Activated CD4-positive, alpha-beta T cell treated with anti-CD3 and anti-CD28 coated beads for 36 hours (primary cell): ENCODE data around the gene C1QTNF12. TPM values are rescaled to one million over a fixed set of nuclear protein-coding genes. Genes with fewer than 3 reads are reported as not detected.

ENCODE experiments used
- ATAC-seq: fragments of 200-7000 bp; cut with Tn5 transposase; one replicate; pipeline ENCODE4 v1.10.0; 2021; ENCODE audit warnings: mild to moderate bottlenecking, moderate library complexity
- CTCF ChIA-PET: fragments of 350-600 bp; sonication (Branson Sonifier 250); formaldehyde crosslinking; loops from one replicate; lab custom pipeline; 2021; ENCODE audit warnings: antibody characterized with exemption; lab: Charles Lee
- POLR2A ChIA-PET: fragments of 350-600 bp; sonication (Branson Sonifier 250); formaldehyde crosslinking; loops from one replicate; lab custom pipeline; 2021; ENCODE audit warnings: antibody characterized with exemption, inconsistent platforms; lab: Charles Lee
- DNase-seq: peaks from one replicate; pipeline ENCODE4 v3.0.0-alpha.2; 2020
- H3K27ac Mint-ChIP-seq: one replicate; pipeline ENCODE4 v1.8.0; 2021; ENCODE audit warnings: mixed read lengths
- H3K27me3 Mint-ChIP-seq: one replicate; pipeline ENCODE4 v1.8.0; 2021; ENCODE audit warnings: mixed read lengths
- H3K36me3 Mint-ChIP-seq: one replicate; pipeline ENCODE4 v1.8.0; 2021; ENCODE audit warnings: low read depth, mixed read lengths
- H3K4me1 Mint-ChIP-seq: one replicate; pipeline ENCODE4 v1.8.0; 2021; ENCODE audit warnings: mixed read lengths
- H3K4me3 Mint-ChIP-seq: one replicate; pipeline ENCODE4 v1.8.0; 2021; ENCODE audit warnings: mild to moderate bottlenecking, moderate library complexity, mixed read lengths
- H3K9me3 Mint-ChIP-seq: one replicate; pipeline ENCODE4 v1.8.0; 2021; ENCODE audit warnings: low read depth, mixed read lengths
- intact Hi-C, 2 experiments: fragments of 100-400 bp; cut with DNase I in 1 of 2; cut with micrococcal nuclease in 1 of 2; formaldehyde crosslinking; loops; one replicate each; pipeline versions ENCODE4 v1.14.2 to v1.15.1; 2022 to 2024; cut with DNase I, micrococcal nuclease
- total RNA-seq, 2 experiments: library from RNA; stranded (reverse); gene quantifications; one replicate each; pipeline ENCODE4 v1.2.3, GENCODE V29; 2021

Gene C1QTNF12
- total RNA-seq, 2 experiments from 2014 or later, result 1.1 to 1.6 TPM

GRCh38 chr1:1279028-1279427, 32.5 kb upstream of the C1QTNF12 start:
- Mint-ChIP-seq H3K36me3 (no peaks in the 10 kb centered on the region), H3K27me3 (no peaks in the 10 kb centered on the region), H3K4me3 (no peak overlapping the region), H3K27ac (no peak overlapping the region), H3K4me1 (peaks cover 4% of the 10 kb centered on the region), H3K9me3 (no peaks in the 10 kb centered on the region)
- CTCF ChIA-PET, result no interaction called here
- POLR2A ChIA-PET, result no interaction called here
- no peak for DNase-seq
- intact Hi-C loops, result loop anchor here in 1 of 2 experiments (10.0 kb wide), 2 partner anchors 236 to 336 kb away; partner anchors contain the start of genes ATAD3A and MIB2
- no peak for ATAC-seq

- intact Hi-C loops, result loop anchor here in 1 of 2 experiments (10.0 kb wide), 2 partner anchors 236 to 336 kb away; partner anchors contain the start of genes ATAD3A and MIB2
- POLR2A ChIA-PET, result no interaction called here
- no peaks in the 10 kb centered on the region for H3K9me3 Mint-ChIP-seq
- CTCF ChIA-PET, result no interaction called here
- ATAC-seq (no peak), DNase-seq (no peak)
- H3K27ac Mint-ChIP-seq, result no peak overlapping the region
- H3K4me3 Mint-ChIP-seq, result no peak overlapping the region
- no peaks in the 10 kb centered on the region for H3K27me3 Mint-ChIP-seq
- H3K36me3 Mint-ChIP-seq, result no peaks in the 10 kb centered on the region
- peaks cover 4% of the 10 kb centered on the region for H3K4me1 Mint-ChIP-seq
Observed at GRCh38 chr1:1278620-1279019, 32.1 kb upstream of the C1QTNF12 start.

- Mint-ChIP-seq H3K36me3 (peaks cover 18% of the 10 kb centered on the region), H3K4me1 (peaks cover 24% of the 10 kb centered on the region), H3K27me3 (no peaks in the 10 kb centered on the region), H3K27ac (no peak overlapping the region), H3K9me3 (no peaks in the 10 kb centered on the region), H3K4me3 (no peak overlapping the region)
- DNase-seq, result no peak
- no peak for ATAC-seq
- ChIA-PET POLR2A (no interaction called here), CTCF (interaction anchor here (0.6 kb wide), 1 partner anchor 30 kb away, joined by 4 read pairs; no protein-coding TSS in a partner anchor)
- intact Hi-C loops, result loop anchor here in 1 of 2 experiments (10.0 kb wide), 2 partner anchors 239 to 339 kb away; partner anchors contain the start of genes ATAD3A and MIB2
Observed at GRCh38 chr1:1275836-1276235, 29.3 kb upstream of the C1QTNF12 start.

DNA sequence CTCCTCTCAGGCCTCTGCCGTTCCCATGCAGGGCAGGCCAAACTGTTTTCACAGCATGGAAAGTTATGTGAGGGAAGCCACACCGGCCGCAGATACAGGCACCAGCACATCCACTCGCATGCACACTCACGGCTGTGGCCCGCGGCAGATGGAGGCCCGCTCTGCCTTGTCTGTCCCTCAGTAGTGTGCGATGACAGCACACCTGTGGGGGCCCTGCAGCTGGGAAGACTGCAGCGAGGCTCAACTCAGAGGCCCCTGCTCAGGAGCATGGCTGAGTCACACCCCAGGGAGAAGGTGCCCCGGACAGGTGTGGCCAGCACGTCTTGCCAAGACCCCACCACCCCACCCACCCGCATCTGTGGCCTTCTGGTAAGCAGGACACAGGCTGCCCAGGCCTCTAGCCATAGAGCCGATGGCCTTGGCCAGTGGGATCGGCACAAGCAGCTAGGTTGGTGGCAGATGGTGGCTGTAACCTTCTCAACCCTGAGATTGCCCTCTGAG, 28.5 kb upstream of the C1QTNF12 start:
- H3K36me3 Mint-ChIP-seq, result peaks cover 26% of the 10 kb centered on the region
- H3K4me3 Mint-ChIP-seq, result peak overlapping the region; percentile 69
- DNase-seq (no peak), ATAC-seq (no peak)
- intact Hi-C loops, result loop anchor here (5.0 to 10.0 kb wide), 4 partner anchors 32 to 340 kb away; partner anchors contain the start of genes ACAP3 (in 1 of the 2), ATAD3A (in 1 of the 2), MIB2 (in 1 of the 2) and PUSL1 (in 1 of the 2)
- CTCF ChIA-PET, result no interaction called here
- no peaks in the 10 kb centered on the region for H3K27me3 Mint-ChIP-seq
- H3K9me3 Mint-ChIP-seq, result no peaks in the 10 kb centered on the region
- H3K4me1 Mint-ChIP-seq, result peaks cover 32% of the 10 kb centered on the region
- no peak overlapping the region for H3K27ac Mint-ChIP-seq
- POLR2A ChIA-PET, result no interaction called here

DNA sequence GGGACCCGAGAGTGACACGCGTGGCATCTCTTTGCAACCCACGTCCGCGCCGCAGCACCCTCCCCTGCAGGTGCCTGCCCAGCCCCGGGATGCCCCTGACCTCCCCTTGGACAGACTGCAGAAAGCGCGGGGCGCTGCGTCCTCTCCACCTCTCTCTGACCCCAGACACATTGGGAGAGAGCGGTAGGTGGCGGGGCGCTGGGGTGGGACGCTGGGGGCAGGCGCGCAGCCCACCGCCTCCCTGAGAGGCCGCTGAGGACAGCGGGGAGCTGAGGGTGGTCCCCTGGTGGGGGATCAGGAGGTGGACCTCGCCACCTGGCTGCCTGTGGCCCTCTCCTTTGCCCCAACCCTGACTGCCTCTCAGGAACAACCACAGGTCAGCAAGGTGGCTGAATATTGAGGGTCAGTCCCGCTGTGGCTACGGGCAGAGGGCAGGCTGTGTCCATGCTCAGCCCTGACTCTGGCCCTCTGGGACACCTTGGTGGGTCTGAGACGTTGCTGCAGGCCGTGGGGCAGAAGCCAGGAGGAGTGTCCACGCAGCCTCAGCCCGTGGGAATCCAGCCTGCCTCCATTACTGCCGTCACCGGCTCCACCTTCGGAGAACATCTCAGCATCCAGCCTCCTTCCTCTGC, 27.9 kb upstream of the C1QTNF12 start:
- H3K9me3 Mint-ChIP-seq, result no peaks in the 10 kb centered on the region
- H3K27ac Mint-ChIP-seq, result no peak overlapping the region
- intact Hi-C loops, result loop anchor here (5.0 to 10.0 kb wide), 4 partner anchors 33 to 340 kb away; partner anchors contain the start of genes ACAP3 (in 1 of the 2), ATAD3A (in 1 of the 2), MIB2 (in 1 of the 2) and PUSL1 (in 1 of the 2)
- POLR2A ChIA-PET, result no interaction called here
- H3K27me3 Mint-ChIP-seq, result no peaks in the 10 kb centered on the region
- peaks cover 36% of the 10 kb centered on the region for H3K4me1 Mint-ChIP-seq
- H3K36me3 Mint-ChIP-seq, result peaks cover 30% of the 10 kb centered on the region
- CTCF ChIA-PET, result interaction anchor here (1.0 to 1.4 kb wide), 2 partner anchors 9 to 25 kb away, joined by 3 read pairs; no protein-coding TSS in a partner anchor
- ATAC-seq, result no peak
- DNase-seq, result no peak
- peak overlapping the region; percentile 69 for H3K4me3 Mint-ChIP-seq

DNA sequence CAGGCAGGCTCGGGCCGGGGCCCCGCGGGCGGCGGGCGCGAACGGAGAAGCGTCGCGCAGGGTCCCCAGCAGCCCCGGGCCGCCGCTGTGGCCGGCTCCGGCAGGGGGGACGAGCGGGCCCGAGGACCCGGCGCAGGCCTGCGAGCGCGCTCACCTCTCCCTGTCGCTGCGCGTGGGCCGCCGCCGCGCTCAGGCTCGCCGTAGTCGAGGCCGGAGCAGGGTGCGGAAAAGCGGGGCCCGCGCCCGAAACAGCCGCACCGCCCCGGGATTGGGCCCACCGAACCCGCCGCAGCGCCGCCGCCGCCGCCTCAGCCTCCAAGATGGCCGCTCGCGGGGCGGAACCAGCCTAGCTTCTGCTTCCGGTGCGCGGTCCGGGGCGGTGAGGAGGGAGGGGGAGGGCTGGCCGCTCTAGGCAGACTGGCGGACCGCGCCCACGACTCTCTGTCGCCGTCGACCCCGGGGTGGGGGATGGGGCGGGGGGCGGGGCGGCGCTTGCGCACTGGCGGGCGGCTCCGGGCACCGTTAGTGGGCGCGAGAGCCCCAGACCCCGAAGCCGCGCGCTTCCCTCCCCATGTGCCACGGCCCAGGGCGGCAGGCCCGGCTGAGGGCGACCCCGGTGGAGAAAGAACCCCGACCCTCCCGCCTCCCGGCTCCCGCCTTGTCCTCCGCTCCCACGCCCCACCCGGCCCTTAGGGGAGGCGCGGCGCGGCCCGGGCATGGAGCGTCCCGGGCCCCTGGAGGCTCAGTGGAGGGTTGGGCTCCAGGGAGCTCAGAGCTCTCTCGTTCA, 27.2 kb upstream of the C1QTNF12 start, which contains the start of gene UBE2J2:
Gene UBE2J2, minus strand, starts transcription at position 343 of the 787 bp plus-strand sequence. CDS start 5,862 bp downstream, outside the sequence.
- Mint-ChIP-seq H3K27ac (peak within 1 kb of the TSS; percentile 83), H3K27me3 (no peaks in the 10 kb centered on the region), H3K9me3 (no peaks in the 10 kb centered on the region), H3K4me3 (peak within 1 kb of the TSS; percentile 85), H3K4me1 (peaks cover 36% of the 10 kb centered on the region), H3K36me3 (peaks cover 30% of the 10 kb centered on the region)
- ATAC-seq (peak; percentile 94), DNase-seq (peak; percentile 97)
- ChIA-PET POLR2A (interaction anchor here (1.0 kb wide), 1 partner anchor 159 kb away, joined by 3 read pairs; no protein-coding TSS in a partner anchor), CTCF (interaction anchor here (1.0 to 1.4 kb wide), 2 partner anchors 9 to 26 kb away, joined by 3 read pairs; no protein-coding TSS in a partner anchor)
- intact Hi-C loops, result loop anchor here (1.0 to 10.0 kb wide), 15 partner anchors 34 to 341 kb away; partner anchors contain the start of genes PUSL1 (in 2 of the 2), ACAP3 (in 1 of the 2), ATAD3A (in 1 of the 2) and ATAD3B (in 1 of the 2)

GRCh38 chr1:1273209-1273511, 26.6 kb upstream of the C1QTNF12 start:
- CTCF ChIA-PET, result interaction anchor here (1.0 to 1.4 kb wide), 2 partner anchors 10 to 27 kb away, joined by 3 read pairs; no protein-coding TSS in a partner anchor
- H3K4me1 Mint-ChIP-seq, result peaks cover 36% of the 10 kb centered on the region
- peaks cover 33% of the 10 kb centered on the region for H3K36me3 Mint-ChIP-seq
- peak overlapping the region; percentile 85 for H3K4me3 Mint-ChIP-seq
- ATAC-seq (no peak), DNase-seq (no peak)
- H3K27me3 Mint-ChIP-seq, result no peaks in the 10 kb centered on the region
- intact Hi-C loops, result loop anchor here (1.0 to 10.0 kb wide), 15 partner anchors 34 to 342 kb away; partner anchors contain the start of genes PUSL1 (in 2 of the 2), ACAP3 (in 1 of the 2), ATAD3A (in 1 of the 2) and ATAD3B (in 1 of the 2)
- H3K27ac Mint-ChIP-seq, result peak overlapping the region; percentile 83
- H3K9me3 Mint-ChIP-seq, result no peaks in the 10 kb centered on the region
- POLR2A ChIA-PET, result interaction anchor here (1.0 kb wide), 1 partner anchor 159 kb away, joined by 3 read pairs; no protein-coding TSS in a partner anchor

GRCh38 chr1:1272341-1273208, 26.1 kb upstream of the C1QTNF12 start:
- ATAC-seq (no peak), DNase-seq (peak; percentile 36)

DNA sequence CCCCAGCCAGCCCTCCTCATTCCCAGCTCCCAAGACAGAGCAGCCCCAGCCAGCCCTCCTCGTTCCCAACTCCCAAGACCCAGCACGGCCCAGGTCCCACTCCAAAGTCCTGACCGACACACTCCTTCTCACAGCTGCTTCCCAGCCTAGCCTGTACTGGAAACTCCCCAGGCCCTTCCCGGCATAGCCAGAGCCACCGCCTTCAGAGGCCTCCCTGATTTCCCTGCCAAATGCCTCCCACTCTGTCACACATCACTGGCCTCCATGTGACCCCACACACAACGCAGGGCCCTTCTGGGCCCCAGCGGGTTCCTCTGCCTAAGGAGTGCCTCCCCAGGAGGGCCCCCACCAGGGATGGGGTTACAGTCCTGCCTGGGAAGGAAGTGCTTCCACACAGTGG, 24.3 kb upstream of the C1QTNF12 start:
- Mint-ChIP-seq H3K36me3 (peaks cover 37% of the 10 kb centered on the region), H3K27ac (peak overlapping the region; percentile 26), H3K4me1 (peaks cover 35% of the 10 kb centered on the region), H3K27me3 (no peaks in the 10 kb centered on the region), H3K4me3 (peak overlapping the region; percentile 85), H3K9me3 (no peaks in the 10 kb centered on the region)
- DNase-seq, result no peak
- intact Hi-C loops, result loop anchor here (5.0 to 10.0 kb wide), 4 partner anchors 36 to 344 kb away; partner anchors contain the start of genes ACAP3 (in 1 of the 2), ATAD3A (in 1 of the 2), MIB2 (in 1 of the 2) and PUSL1 (in 1 of the 2)
- CTCF ChIA-PET, result no interaction called here
- POLR2A ChIA-PET, result interaction anchor here (0.6 kb wide), 1 partner anchor 106 kb away, joined by 3 read pairs; no protein-coding TSS in a partner anchor
- no peak for ATAC-seq

More at GRCh38 chr1:1272341-1273208, 26.1 kb upstream of the C1QTNF12 start:
- peaks cover 36% of the 10 kb centered on the region for H3K4me1 Mint-ChIP-seq
- ChIA-PET CTCF (interaction anchor here (1.0 kb wide), 1 partner anchor 150 kb away, joined by 3 read pairs; no protein-coding TSS in a partner anchor), POLR2A (interaction anchor here (1.0 kb wide), 1 partner anchor 158 kb away, joined by 3 read pairs; no protein-coding TSS in a partner anchor)
- H3K36me3 Mint-ChIP-seq, result peaks cover 34% of the 10 kb centered on the region
- no peaks in the 10 kb centered on the region for H3K27me3 Mint-ChIP-seq
- peak overlapping the region; percentile 83 for H3K27ac Mint-ChIP-seq
- H3K4me3 Mint-ChIP-seq, result peak overlapping the region; percentile 85
- intact Hi-C loops, result loop anchor here (1.0 to 10.0 kb wide), 15 partner anchors 35 to 342 kb away; partner anchors contain the start of genes PUSL1 (in 2 of the 2), ACAP3 (in 1 of the 2), ATAD3A (in 1 of the 2) and ATAD3B (in 1 of the 2)
- H3K9me3 Mint-ChIP-seq, result no peaks in the 10 kb centered on the region

DNA sequence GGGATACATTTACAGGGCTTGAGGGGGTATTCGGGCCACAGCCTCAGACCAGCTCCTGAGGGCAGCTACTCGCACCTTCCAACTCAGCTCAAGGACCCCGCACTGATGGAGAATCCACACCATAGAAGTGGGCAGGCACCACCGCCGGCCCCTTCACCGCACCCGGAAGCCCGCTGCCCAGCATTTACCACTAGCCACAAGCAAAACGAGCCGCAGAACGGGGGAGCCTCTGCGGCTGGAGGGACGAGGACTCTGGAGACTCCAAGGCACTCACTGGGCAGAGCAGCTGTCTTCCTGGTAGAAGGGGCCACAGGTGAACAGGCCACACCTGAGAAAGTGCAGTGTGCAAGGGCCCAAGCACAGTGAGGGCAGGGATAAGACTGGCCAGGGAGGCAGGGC, 21.8 kb upstream of the C1QTNF12 start:
- Mint-ChIP-seq H3K27me3 (no peaks in the 10 kb centered on the region), H3K27ac (no peak overlapping the region), H3K9me3 (no peaks in the 10 kb centered on the region), H3K4me1 (peaks cover 32% of the 10 kb centered on the region), H3K36me3 (peaks cover 49% of the 10 kb centered on the region), H3K4me3 (no peak overlapping the region)
- ChIA-PET POLR2A (no interaction called here), CTCF (no interaction called here)
- DNase-seq (no peak), ATAC-seq (no peak)
- intact Hi-C loops, result loop anchor here in 1 of 2 experiments (5.0 kb wide), 1 partner anchor 146 kb away; no protein-coding TSS in a partner anchor
